Activated CD4-positive, alpha-beta T cell treated with anti-CD3 and anti-CD28 coated beads for 24 hours (primary cell): Measurements from ENCODE around the gene F2RL3.
"Not testable (repeated sequence)": the region's sequence is repeated elsewhere in the genome, so short reads cannot be mapped to it uniquely, and the experiment has no call there.

ENCODE experiments used
- DNase-seq, 2 donors: peaks; one replicate each; pipeline ENCODE4 v3.0.0-alpha.2; 2020; ENCODE audit warnings: low read depth in 2 of 2

The F2RL3 gene

GRCh38 chr19:16921766-16922591 is 33.2 kb downstream of the F2RL3 start:
- DNase-seq = no peak

DNA sequence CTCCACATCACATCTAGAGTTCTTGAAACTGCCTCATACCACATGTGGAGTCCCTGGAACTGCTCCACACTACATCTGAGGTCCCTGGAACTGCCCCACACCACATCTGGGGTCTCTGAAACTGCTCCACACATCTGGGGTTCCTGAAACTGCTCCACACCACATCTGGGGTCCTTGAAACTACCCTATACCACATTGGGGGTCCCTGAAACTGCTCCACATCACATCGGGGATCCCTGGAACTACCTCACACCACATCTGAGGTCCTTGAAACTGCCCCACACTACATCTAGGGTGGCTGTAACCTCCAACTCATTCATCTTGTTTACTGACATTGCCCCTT is 33.8 kb downstream of the F2RL3 start:
- DNase-seq = no peak

DNA sequence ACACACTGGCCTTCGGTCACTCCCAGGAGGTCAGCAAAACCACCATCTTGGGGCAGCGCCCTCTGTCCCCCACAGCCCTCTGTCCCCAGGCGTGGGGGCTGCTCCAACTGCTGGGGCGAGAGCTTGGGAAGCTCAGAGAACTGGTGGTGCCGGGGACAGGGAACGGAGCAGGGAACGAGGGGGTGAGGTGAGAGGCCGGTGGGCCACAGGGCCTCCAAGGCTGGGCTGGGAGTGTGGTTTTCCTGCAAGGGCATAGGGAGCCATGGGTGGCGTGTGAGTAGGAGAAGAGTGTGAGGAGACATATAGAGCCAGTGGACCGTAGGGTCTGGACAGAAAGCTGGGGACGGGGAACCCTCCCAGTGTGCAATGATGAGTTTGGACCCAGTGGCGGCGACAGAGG is 34.1 kb downstream of the F2RL3 start:
- no peak for DNase-seq

GRCh38 chr19:16927883-16928282 is 39.1 kb downstream of the F2RL3 start:
- DNase-seq = no peak

DNA sequence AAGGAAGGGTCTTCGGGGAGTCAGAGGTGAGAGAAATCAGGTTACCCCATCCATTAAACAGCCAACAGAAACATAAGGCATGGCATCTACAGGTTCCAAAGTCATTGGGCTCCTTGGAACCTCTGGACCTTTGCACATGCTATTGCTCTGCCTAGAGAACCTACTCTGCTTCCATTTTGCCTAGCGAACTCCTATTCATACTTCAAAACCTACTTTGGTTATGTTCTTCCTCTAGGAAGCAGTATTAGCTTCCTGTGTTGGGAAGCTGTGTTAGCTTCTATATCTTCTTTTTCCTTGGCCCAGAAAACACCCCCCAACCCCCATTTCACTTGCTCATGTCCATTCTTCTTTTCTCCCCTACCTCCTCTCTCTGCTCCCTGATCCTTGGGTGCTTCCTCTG is 39.6 kb downstream of the F2RL3 start:
- DNase-seq = no peak

DNA sequence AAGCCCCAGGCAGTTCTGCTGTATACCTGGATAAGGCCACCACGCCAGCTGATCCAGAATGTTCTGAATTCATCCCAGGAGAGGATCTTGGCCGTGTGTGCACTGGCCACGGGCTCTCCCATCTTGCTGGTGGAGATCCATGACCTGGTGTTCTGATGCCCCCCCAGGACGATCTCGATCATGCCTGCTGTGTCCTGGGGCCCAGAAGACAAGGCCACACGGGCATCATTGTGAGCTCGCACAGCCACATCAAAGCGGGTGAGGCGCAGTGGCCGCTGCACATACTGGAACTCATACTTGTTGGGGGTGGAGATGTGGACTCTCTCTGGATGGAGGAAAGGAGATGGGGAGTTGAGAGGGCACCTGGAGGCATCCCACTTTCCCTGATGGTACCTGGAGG is 40.1 kb downstream of the F2RL3 start:
- no peak for DNase-seq

GRCh38 chr19:16930753-16931152 is 42.0 kb downstream of the F2RL3 start:
- DNase-seq = no peak

DNA sequence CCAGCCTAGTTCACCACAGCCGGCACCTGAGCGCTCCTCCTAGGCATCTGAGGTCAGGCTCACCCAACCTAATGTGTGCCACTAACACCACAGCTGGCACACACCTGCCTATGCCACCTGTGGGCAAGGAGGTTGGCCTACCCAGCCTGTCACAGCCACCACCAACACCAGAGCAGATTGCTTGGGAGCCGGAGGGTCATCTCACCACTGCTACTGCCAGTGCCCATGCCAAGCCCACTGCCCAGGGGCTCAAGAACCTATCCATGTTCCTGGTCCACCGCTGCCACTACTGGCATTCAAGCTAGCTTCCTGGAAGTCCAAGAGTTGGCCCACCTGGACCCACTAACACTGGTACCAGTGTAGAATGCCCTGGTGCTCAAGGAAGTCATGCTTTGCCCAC is 42.5 kb downstream of the F2RL3 start:
- DNase-seq = no peak

GRCh38 chr19:16934489-16934888 is 45.7 kb downstream of the F2RL3 start:
- DNase-seq = no peak

DNA sequence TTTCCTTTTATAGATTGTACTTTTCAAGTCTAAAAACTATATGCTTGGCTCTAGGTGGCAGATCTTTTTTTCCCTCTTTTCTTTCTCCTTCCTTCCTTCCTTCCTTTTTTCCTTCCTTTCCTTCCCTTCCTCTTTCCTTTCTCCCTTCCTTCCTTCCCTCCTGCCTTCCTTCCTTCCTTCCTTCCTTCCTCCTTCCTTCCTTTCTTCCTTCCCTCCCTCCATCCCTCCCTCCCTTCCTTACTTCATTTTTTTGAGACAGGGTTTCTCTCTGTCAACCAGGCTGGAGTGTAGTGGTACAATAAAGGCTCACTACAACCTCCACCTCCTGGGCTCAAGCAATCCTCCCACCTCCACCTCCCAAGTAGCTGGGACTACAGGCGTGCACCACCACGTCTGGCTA is 48.1 kb downstream of the F2RL3 start:
- DNase-seq = no peak

GRCh38 chr19:16937796-16938195 is 49.0 kb downstream of the F2RL3 start:
- not testable (repeated sequence) for DNase-seq

GRCh38 chr19:16938211-16938610 is 49.4 kb downstream of the F2RL3 start:
- DNase-seq = no peak

DNA sequence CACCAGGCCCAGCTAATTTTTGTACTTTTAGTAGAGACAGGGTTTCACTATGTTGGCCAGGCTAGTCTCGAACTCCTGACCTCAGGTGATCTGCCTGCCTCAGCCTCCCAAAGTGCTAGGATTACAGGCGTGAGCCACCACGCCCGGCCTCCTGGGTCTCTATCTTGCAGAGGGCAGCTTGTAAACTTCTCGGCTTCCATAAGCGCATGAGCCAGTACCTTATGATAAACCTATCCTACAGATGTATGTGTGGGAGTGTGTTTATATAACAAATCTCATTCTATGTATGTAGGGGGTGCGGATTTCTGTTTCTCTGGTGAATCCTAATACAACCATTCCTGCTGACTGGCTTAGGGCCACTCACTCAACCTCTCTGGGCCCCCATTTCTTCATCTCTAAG is 51.3 kb downstream of the F2RL3 start:
- not testable (repeated sequence) for DNase-seq

- DNase-seq = no peak
These were observed 51.8 kb downstream of the F2RL3 start for GRCh38 chr19:16940626-16941025.
